GM12873 (cell line): Measurements from ENCODE around the gene COPB2.

Experiments
- TF ChIP-seq, protein P1 (sequence below): IDR thresholded peaks from 2 replicates; pipeline ENCODE4 v1.5.1; 2012; ENCODE audit warnings: low read depth, mild to moderate bottlenecking, moderate library complexity, low read length, control low read depth; ENCODE audit not compliant: insufficient read depth; ENCODE audit errors: missing control alignments

COPB2 gene

DNA sequence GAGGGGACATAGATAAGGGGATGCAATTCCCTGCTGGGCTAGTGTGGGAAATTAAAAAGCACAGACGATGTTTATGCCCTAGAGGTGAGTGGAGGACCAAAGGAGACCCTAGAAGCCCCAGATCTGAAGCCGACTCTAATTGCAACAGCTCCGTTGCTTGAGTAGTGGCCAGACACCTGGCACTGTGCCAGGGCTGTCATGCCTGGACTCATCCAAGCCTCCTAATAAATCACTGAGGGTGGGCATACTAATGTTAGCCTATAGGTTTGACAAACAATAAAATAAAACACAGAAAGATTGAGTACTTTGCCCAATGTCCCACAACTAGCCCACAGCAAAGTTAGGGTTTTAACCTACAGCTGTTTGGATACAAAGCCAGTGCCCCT, 71.0 kb downstream of the COPB2 start:
- TF ChIP-seq, protein P1, sequence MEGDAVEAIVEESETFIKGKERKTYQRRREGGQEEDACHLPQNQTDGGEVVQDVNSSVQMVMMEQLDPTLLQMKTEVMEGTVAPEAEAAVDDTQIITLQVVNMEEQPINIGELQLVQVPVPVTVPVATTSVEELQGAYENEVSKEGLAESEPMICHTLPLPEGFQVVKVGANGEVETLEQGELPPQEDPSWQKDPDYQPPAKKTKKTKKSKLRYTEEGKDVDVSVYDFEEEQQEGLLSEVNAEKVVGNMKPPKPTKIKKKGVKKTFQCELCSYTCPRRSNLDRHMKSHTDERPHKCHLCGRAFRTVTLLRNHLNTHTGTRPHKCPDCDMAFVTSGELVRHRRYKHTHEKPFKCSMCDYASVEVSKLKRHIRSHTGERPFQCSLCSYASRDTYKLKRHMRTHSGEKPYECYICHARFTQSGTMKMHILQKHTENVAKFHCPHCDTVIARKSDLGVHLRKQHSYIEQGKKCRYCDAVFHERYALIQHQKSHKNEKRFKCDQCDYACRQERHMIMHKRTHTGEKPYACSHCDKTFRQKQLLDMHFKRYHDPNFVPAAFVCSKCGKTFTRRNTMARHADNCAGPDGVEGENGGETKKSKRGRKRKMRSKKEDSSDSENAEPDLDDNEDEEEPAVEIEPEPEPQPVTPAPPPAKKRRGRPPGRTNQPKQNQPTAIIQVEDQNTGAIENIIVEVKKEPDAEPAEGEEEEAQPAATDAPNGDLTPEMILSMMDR: no peak

DNA sequence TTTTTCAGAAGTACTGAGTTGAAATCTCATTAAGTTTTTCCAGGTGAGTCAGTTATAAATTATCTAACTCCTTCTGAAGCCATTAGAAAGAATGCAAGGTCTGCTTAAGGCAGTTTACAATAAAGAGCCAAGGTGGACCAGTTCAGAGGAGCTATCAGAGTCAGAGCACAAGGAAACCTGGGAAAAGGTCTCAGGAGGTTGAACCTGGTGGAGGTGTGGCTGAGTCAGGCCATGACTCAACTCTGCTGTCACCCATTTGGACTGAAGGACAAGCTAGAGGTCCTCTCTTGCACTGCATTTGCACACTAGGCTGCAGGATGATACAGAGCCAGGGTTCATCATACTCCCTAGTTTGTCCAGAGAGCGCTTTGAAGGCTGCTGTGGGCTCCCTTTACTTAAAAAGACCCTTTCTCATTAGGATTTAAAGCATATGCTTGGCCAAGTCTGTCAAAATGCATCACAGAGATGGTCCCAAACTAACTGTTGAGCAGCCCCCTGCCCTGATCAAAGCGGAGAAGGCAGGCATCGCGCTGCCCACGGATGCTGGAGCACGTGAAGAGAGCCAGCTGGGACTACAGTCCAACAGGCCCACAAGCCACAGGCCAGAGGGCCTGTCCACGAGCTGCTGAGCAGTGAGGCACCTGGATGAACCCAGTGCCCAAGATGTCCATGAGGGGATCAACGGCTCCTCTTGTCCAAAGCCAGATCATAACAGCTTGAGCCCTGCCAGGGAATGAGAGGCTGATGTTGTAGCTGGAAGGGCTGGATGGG, 71.6 kb downstream of the COPB2 start:
- TF ChIP-seq, protein P1: no peak

DNA sequence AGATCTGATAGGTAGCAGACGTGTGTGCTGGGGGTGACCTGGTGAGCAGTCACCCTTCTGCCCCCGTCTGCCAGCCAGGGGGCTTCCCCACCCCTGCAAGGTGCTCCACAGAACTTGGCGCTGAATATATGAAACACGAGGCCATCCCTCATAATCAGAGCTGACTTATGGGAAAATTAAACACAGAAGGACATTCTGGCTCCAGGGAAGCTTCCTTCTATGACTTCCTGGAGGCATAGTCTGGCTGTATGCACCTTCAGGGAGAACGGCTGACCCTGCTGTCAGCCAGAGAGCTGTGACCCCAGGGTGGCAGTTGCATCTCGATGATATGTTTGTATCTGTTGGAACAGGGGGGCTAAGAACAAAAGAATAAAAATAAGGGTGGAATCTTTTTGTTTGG, 72.2 kb downstream of the COPB2 start:
- TF ChIP-seq, protein P1: no peak

DNA sequence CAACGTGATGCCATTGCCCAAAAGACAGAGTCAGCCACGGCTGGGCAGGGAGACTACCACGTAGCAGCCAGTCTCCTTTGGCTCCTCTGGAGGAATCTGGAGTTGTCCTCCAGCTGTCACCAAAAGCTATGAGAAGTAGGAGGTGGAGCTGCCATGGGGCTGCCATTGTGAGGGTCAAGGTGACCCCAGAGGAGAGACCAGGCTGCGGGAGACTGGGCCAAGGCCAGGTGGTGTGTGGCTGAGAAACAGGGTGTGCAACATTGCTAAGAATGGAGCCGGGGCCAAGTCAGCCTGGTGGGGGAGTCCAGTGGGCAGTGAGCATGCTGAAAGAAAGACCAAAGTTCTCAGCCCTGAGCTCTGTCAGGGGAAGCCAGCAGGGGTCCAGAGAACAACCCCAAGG, 75.5 kb downstream of the COPB2 start:
- TF ChIP-seq, protein P1: no peak

DNA sequence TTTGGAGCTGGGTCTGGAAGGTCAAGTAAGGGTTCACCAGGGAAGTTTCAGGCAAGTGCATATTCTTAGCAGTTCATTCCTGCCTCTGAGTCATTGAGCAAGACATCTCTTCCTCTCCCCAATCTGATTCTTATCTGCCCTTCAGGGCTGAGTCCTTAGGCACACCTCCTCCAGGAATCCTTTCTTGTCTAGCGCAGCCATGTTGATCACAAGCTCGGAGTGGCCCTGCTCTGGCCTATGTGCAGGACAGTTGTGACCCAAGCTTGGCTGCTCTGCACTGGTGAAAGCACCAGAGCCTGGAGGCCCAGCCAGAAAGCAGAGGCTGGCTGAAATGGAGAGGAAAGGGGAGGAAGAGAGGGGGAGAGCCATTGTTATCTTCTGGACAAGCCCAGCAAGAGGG, 76.5 kb downstream of the COPB2 start:
- TF ChIP-seq, protein P1: no peak

DNA sequence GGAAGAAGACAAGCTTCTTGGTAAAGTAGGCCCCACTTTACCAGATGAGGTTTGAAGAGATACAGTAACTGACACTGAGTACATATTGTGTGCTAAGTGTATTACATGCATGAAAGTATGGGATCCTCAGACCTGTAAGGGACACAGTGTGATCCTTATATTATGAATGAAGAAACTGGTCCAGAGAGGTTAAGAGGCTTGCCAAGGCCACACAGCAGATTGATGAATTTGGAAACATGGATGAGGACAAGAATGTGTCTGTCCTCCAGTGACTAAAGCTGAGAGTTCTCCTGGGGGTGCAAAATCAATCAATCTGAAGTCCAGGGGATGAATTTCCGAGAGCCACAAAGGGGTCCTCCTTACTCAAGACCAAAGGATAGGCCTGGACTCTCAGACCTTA, 77.0 kb downstream of the COPB2 start:
- TF ChIP-seq, protein P1: no peak

DNA sequence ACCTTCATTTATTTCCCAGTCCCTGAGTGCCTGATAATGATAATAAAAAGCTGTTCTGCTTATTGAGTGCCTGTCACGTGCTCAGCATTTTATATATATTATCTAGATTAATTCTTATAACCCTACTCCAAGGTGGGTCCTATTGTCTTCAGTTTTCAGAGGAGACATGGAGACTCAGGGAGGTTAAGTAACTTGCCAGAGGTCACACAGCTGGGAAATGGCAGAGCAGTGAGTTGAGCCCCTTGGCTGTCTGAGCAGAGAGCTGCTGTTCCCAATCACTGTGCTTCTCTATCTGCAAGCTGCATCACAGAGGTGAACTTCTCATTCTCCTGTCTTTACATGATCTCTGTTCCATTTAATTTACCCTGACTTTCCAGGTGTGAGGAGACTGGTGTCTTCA, 77.9 kb downstream of the COPB2 start:
- TF ChIP-seq, protein P1: no peak
